Natural killer cell (primary cell): ENCODE measurements around the gene OGFOD3. TPM values are rescaled to one million over a fixed set of nuclear protein-coding genes. Genes with fewer than 3 reads are reported as not detected.
"Not testable (repeated sequence)": the region's sequence is repeated elsewhere in the genome, so short reads cannot be mapped to it uniquely, and the experiment has no call there.

Experiments used
- ATAC-seq, 3 donors: fragments of 150-1000 bp in 2 of 3; fragments of 200-7000 bp in 1 of 3; cut with Tn5 transposase; 1 replicate in 1 of 3; 2 replicates in 2 of 3; pipeline ENCODE4 v1.10.0; 2021; ENCODE audit warnings: mild to moderate bottlenecking in 2 of 3, moderate library complexity in 2 of 3
- DNase-seq, 2 donors: peaks; one replicate each; pipeline versions ENCODE4 v3.0.0 to v3.0.0-alpha.2; 2013 to 2021; ENCODE audit warnings: mixed read lengths in 1 of 2
- H3K27ac ChIP-seq: one replicate; pipeline ENCODE4 v1.5.1; 2013; ENCODE audit warnings: mild to moderate bottlenecking, low read length
- H3K27me3 ChIP-seq: one replicate; pipeline ENCODE4 v1.6.1; 2013; ENCODE audit warnings: low read length; ENCODE audit not compliant: control insufficient read depth, insufficient read depth
- H3K36me3 ChIP-seq: one replicate; pipeline ENCODE4 v1.6.1; 2013; ENCODE audit warnings: low read length; ENCODE audit not compliant: control insufficient read depth, insufficient read depth
- H3K4me1 ChIP-seq: one replicate; pipeline ENCODE4 v1.6.1; 2013; ENCODE audit warnings: low read length; ENCODE audit not compliant: control insufficient read depth, insufficient read depth
- H3K4me3 ChIP-seq: one replicate; pipeline ENCODE4 v1.5.1; 2013; ENCODE audit warnings: low read length
- H3K9me3 ChIP-seq: one replicate; pipeline ENCODE4 v1.6.1; 2013; ENCODE audit warnings: low read length; ENCODE audit not compliant: control insufficient read depth, insufficient read depth
- H3K27ac Mint-ChIP-seq, 2 donors: one replicate each; pipeline ENCODE4 v1.8.0; 2022; ENCODE audit warnings: mild to moderate bottlenecking in 2 of 2, mixed read lengths in 2 of 2, moderate library complexity in 1 of 2
- H3K27me3 Mint-ChIP-seq, 2 donors: one replicate each; pipeline ENCODE4 v1.8.0; 2022; ENCODE audit warnings: low read depth in 2 of 2, mixed read lengths in 2 of 2
- H3K36me3 Mint-ChIP-seq: one replicate; pipeline ENCODE4 v1.8.0; 2022; ENCODE audit warnings: mixed read lengths
- H3K4me1 Mint-ChIP-seq, 2 donors: one replicate each; pipeline ENCODE4 v1.8.0; 2022; ENCODE audit warnings: mixed read lengths in 2 of 2
- H3K4me3 Mint-ChIP-seq: one replicate; pipeline ENCODE4 v1.8.0; 2022; ENCODE audit warnings: mild to moderate bottlenecking, moderate library complexity, mixed read lengths
- H3K9me3 Mint-ChIP-seq, 2 donors: one replicate each; pipeline ENCODE4 v1.8.0; 2022; ENCODE audit warnings: mixed read lengths in 2 of 2
- CTCF ChIP-seq: fragments of 200-600 bp; IDR thresholded peaks from one replicate; pipeline ENCODE4 v1.8.0; 2022; ENCODE audit warnings: antibody characterized with exemption
- WGBS: methylation state at CpG from one replicate; pipeline ENCODE4 v1.1.7; 2013; ENCODE audit warnings: missing lambda C conversion rate; ENCODE audit not compliant: insufficient coverage; 5-methylcytosine and 5-hydroxymethylcytosine counted together
- intact Hi-C: fragments of 100-400 bp; cut with micrococcal nuclease; formaldehyde crosslinking; loops from one replicate; pipeline ENCODE4 v1.14.2; 2022
- total RNA-seq, 4 donors: library from RNA; stranded (reverse); fragments of 120-200 nt in 1 of 4; gene quantifications; one replicate each; pipeline versions ENCODE4 v1.2.3 to v1.2.4, GENCODE V29; 2013 to 2022

OGFOD3 gene
- total RNA-seq, 3 donors from 2014 or later (not counting 1 experiment from before 2014, with no cell fraction given): 21.6 to 28.6 (median 23.3) TPM

GRCh38 chr17:82349287-82349701, 69.1 kb downstream of the OGFOD3 start:
- WGBS: 94% methylated on average over 10 of the region's 11 CpGs
- H3K36me3 Mint-ChIP-seq: no peaks in the 10 kb centered on the region
- H3K9me3 Mint-ChIP-seq: no peaks in the 10 kb centered on the region

GRCh38 chr17:82348866-82349265, 69.5 kb downstream of the OGFOD3 start:
- peaks cover 5 to 28% of the 10 kb centered on the region in 2 donors for H3K4me1 Mint-ChIP-seq
- ATAC-seq (no peak), DNase-seq (no peak)
- no peaks in the 10 kb centered on the region for H3K36me3 ChIP-seq
- H3K9me3 Mint-ChIP-seq: no peaks in the 10 kb centered on the region
- 88% methylated on average over 9 of the region's 11 CpGs for WGBS
- no peak for TF ChIP-seq CTCF
- H3K36me3 Mint-ChIP-seq: no peaks in the 10 kb centered on the region
- peaks cover 2% of the 10 kb centered on the region for H3K27me3 ChIP-seq
- H3K27me3 Mint-ChIP-seq: peaks cover 0 to 11% of the 10 kb centered on the region in 2 donors
- H3K27ac ChIP-seq: no peak overlapping the region
- intact Hi-C loops: no loop called here
- peaks cover 32% of the 10 kb centered on the region for H3K4me1 ChIP-seq
- H3K4me3 ChIP-seq: no peak overlapping the region
- H3K27ac Mint-ChIP-seq: no peak overlapping the region
- H3K4me3 Mint-ChIP-seq: peak overlapping the region; percentile 22
- H3K9me3 ChIP-seq: no peaks in the 10 kb centered on the region

More at GRCh38 chr17:82349287-82349701, 69.1 kb downstream of the OGFOD3 start:
- peaks cover 32% of the 10 kb centered on the region for H3K4me1 ChIP-seq
- H3K4me1 Mint-ChIP-seq: peaks cover 5 to 28% of the 10 kb centered on the region in 2 donors
- no peak overlapping the region for H3K27ac Mint-ChIP-seq
- no peak overlapping the region for H3K4me3 Mint-ChIP-seq
- peaks cover 2% of the 10 kb centered on the region for H3K27me3 ChIP-seq
- no peak overlapping the region for H3K27ac ChIP-seq
- peaks cover 0 to 11% of the 10 kb centered on the region in 2 donors for H3K27me3 Mint-ChIP-seq
- no peak for TF ChIP-seq CTCF
- intact Hi-C loops: no loop called here
- H3K36me3 ChIP-seq: no peaks in the 10 kb centered on the region
- no peaks in the 10 kb centered on the region for H3K9me3 ChIP-seq
- no peak for ATAC-seq
- no peak overlapping the region for H3K4me3 ChIP-seq
- no peak for DNase-seq

GRCh38 chr17:82348434-82348833, 70.0 kb downstream of the OGFOD3 start:
- H3K4me3 Mint-ChIP-seq: no peak overlapping the region
- H3K27ac Mint-ChIP-seq: no peak overlapping the region
- no peaks in the 10 kb centered on the region for H3K36me3 ChIP-seq
- ATAC-seq: no peak
- peaks cover 5 to 28% of the 10 kb centered on the region in 2 donors for H3K4me1 Mint-ChIP-seq
- H3K4me1 ChIP-seq: peaks cover 32% of the 10 kb centered on the region
- intact Hi-C loops: no loop called here
- peaks cover 2% of the 10 kb centered on the region for H3K27me3 ChIP-seq
- no peaks in the 10 kb centered on the region for H3K9me3 ChIP-seq
- no peak for DNase-seq
- H3K27me3 Mint-ChIP-seq: peaks cover 0 to 11% of the 10 kb centered on the region in 2 donors
- no peak for TF ChIP-seq CTCF
- 80% methylated on average over 9 of the region's 9 CpGs for WGBS
- no peak overlapping the region for H3K27ac ChIP-seq
- no peaks in the 10 kb centered on the region for H3K9me3 Mint-ChIP-seq
- no peak overlapping the region for H3K4me3 ChIP-seq
- no peaks in the 10 kb centered on the region for H3K36me3 Mint-ChIP-seq

- H3K27ac ChIP-seq, H3K9me3 Mint-ChIP-seq, H3K27me3 ChIP-seq, intact Hi-C loops, ATAC-seq, H3K4me3 ChIP-seq, H3K9me3 ChIP-seq, H3K27ac Mint-ChIP-seq, H3K4me3 Mint-ChIP-seq, H3K36me3 Mint-ChIP-seq, H3K36me3 ChIP-seq, DNase-seq: not testable (repeated sequence)
- 93% methylated on average over 11 of the region's 11 CpGs for WGBS
- peaks cover 32% of the 10 kb centered on the region for H3K4me1 ChIP-seq
- peaks cover 5 to 28% of the 10 kb centered on the region in 2 donors for H3K4me1 Mint-ChIP-seq
- peaks cover 0 to 11% of the 10 kb centered on the region in 2 donors for H3K27me3 Mint-ChIP-seq
These were observed 70.4 kb downstream of the OGFOD3 start for GRCh38 chr17:82347994-82348393.
